NCI-H2227 (cell line): ENCODE measurements around the gene MUC3A.

Source experiments
- DNase-seq: peaks from one replicate; lab custom pipeline; 2025; ENCODE audit not compliant: unreplicated experiment; lab: John Stamatoyannopoulos, UW

The MUC3A gene

DNA sequence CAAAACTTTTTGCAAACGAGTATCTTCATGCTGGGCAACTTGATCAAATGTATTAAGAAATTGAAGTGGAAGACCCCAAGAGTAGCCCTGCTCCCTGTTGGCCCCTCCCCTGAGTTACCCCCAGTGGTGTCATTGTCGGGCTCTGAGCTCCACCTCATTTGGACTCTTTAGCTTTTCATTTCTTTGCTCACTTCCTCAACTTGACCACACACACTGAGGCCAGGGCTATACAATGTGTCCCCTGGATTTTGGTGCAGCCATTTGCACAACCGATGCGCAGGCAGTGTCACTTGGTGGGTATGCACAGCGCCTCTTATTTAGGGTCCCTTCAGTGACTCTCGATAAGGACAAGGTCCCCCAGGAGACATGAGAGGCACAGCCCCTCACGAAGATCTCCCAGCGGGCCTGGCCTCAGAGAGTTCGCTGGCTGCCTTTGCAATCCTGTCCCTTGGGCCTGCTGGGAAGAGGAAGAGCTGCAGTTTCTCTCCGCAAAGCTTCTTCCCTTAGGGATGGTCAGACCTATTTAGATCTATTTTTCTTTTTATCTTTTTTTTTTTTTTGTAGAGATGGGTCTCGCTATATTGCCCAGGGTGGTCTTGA is 2.5 kb upstream of the MUC3A start:
- no peak for DNase-seq

DNA sequence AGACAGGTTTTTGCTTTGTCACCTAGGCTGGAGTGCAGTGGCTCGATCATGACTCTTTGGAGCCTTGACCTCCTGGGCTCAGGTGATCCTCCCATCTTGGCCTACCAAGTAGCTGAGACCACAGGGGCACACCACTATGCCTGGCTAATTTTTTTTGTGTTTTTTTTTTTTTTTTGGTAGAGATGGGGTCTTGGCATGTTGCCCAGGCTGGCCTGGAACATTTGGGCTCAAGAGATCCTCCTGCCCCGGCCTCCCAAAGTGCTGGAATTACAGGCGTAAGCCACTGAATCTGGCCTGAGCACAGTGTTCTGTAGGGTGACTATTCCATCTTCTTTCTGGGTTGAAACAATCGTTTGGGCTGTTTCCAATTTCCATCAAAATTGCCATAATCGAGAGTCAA is 1.5 kb upstream of the MUC3A start:
- no peak for DNase-seq

DNA sequence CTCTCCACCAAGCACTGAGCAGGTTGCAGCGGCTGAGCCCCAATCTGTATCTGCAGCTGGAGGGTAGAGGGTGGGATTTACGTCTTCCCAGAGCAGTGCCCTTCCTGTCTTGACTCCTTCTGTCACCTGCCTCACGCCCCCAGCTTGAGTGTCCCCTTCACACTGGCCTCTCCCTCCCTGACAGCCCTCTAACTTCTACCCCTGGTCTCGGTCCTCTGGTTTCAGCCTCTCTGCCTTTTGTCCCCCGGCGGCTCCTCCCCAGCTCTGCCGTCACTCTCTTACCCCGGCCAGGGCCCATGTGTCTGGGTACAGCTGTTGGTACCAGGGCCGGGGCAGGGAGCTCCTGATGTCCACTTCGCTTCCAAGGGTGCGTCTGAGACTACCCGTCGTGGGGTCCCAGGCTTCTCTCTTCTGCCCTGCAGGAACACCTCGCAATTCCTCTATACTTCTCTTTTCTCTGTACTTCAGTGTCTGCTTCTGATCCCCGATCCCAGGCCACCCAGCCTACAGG is 654 bp downstream of the MUC3A start:
- no peak for DNase-seq

DNA sequence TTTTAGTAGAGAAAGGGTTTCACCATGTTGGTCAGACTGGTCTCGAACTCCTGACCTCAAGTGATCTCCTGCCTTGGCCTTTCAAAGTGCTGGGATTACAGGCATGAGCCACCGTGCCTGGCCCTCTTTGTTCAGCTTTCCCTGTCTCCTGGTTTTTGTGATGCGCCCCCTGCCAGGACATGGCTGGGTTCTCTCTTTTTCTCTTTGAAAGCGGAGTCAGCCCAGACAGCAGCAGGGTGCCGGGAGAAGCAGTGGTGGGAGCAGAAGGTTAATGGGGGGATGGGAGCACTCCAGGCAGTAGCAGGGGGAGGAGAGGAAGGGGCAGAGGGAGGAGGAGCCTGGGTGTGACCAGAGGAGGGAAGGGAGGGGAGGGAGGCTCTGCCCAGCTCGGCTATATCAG is 1.8 kb downstream of the MUC3A start:
- DNase-seq: no peak

DNA sequence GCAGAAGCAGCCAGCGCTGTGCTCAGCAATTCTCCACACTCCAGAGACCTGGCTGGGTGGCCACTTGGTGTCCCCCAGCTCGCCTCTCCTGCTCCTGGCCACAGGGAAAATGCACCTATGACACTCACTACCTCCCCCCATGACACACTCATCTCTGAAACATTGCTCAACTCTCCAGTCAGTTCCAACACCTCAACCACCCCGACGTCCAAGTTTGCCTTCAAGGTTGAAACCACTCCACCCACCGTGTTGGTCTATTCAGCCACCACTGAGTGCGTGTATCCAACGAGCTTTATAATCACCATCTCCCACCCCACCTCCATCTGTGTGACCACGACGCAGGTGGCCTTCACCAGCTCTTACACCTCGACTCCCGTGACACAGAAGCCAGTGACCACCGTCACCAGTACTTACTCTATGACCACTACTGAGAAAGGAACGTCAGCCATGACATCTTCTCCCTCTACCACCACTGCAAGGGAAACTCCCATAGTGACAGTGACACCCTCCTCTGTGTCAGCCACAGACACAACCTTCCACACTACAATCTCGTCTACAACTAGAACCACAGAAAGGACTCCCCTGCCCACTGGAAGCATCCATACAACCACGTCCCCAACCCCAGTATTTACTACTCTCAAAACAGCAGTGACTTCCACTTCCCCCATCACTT is 2.7 kb downstream of the MUC3A start:
- DNase-seq: no peak

DNA sequence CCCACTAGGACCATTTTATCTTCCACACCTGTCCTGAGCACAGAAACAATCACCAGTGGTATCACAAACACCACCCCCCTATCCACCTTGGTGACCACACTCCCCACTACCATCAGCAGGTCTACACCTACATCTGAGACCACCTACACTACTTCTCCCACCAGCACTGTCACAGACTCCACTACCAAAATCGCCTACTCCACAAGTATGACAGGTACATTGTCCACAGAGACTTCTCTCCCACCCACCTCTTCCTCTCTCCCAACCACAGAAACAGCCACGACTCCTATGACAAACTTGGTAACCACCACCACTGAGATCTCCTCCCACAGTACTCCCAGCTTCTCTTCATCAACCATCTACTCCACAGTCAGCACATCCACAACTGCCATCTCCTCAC is 3.3 kb downstream of the MUC3A start:
- no peak for DNase-seq

DNA sequence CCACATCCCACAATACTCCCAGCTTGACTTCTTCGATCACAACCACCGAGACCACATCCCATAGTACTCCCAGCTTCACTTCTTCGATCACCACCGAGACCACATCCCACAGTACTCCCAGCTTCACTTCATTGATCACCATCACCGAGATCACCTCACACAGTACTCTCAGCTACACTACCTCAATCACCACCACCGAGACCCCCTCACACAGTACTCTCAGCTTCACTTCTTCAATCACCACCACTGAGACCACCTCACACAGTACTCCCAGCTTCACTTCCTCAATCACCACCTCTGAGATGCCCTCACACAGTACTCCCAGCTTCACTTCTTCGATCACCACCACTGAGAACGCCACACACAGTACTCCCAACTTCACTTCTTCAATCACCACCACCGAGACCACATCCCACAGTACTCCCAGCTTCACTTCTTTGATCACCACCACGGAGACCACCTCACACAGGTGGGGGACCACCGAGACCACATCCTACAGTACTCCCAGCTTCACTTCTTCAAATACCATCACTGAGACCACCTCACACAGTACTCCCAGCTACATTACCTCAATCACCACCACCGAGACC is 8.6 kb downstream of the MUC3A start:
- DNase-seq: no peak

DNA sequence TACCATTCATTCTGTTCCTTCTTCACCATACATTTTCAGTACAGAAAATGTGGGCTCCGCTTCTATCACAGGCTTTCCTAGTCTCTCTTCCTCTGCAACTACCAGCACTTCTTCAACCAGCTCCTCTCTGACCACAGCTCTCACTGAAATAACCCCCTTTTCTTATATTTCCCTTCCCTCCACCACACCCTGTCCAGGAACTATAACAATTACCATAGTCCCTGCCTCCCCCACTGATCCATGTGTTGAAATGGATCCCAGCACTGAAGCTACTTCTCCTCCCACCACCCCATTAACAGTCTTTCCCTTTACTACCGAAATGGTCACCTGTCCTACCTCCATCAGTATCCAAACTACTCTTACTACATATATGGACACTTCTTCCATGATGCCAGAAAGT is 10.6 kb downstream of the MUC3A start:
- no peak for DNase-seq

DNA sequence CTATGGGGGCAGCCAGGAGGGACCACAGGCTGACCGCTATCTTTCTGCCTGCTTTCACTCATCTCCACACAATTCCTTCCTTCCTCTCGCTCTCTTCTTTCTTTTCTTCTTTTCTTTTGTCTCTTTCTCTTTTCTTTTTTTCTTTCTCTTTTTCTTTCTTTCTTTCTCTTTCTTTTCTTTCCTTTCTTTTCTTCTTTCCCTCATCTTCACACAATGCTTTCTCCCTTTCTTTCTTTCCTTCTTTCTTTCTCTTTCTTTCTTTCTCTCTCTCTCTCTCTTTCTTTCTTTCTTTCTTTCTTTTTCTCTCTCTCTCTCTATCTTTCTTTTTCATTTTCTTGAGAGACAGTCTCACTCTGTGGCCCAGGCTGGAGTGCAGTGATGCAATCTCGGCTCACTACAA is 13.2 kb downstream of the MUC3A start:
- DNase-seq: no peak

DNA sequence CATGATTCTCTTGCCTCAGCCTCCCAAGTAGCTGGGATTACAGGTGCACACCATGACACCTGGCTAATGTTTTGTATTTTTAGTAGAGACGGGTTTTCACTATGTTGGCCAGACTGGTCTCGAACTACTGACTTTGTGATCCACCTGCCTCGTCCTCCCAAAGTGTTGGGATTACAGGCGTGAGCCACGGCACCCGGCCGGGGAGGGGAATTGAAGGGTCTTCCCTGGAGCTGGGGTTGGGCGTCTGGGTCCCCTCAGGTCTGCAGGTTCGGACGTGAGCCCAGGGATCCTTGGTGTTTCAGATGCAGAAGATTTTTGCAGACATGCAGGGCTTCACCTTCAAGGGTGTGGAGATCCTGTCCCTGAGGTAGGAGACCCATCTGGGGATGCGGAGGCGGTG is 14.1 kb downstream of the MUC3A start:
- DNase-seq: no peak

DNA sequence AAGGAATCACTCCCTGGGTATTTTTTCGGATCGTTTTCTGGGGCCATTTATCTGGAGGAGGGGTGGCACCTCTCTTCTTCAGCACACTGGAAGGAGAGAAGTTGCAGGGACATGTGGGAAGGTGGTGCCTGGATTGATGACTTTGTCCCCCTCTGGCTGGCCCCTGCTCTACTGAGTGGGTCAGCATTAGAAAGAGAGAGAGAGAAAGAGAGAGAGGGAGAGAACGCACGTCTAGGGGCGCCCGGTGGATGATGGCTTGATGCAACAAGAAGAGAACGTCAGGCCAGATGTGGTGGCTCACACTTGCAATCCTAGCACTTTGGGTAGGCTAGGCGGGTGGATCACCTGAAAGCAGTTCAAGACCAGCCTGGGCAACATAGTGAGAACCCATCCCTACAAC is 14.5 kb downstream of the MUC3A start:
- no peak for DNase-seq

DNA sequence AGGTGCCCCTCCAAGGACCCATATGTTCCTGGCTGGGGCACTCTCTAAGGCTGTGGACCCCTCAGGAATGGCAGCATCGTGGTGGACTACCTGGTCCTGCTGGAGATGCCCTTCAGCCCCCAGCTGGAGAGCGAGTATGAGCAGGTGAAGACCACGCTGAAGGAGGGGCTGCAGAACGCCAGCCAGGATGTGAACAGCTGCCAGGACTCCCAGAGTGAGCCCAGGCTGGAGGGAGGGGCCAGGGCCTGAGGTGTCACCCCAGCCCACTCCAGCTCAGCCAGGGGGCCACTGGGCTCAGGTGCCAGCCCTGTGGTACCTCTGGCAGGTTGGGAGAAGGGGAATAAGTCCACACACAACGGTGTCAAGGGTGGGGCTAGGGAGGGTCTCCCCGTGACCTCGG is 15.3 kb downstream of the MUC3A start:
- no peak for DNase-seq

DNA sequence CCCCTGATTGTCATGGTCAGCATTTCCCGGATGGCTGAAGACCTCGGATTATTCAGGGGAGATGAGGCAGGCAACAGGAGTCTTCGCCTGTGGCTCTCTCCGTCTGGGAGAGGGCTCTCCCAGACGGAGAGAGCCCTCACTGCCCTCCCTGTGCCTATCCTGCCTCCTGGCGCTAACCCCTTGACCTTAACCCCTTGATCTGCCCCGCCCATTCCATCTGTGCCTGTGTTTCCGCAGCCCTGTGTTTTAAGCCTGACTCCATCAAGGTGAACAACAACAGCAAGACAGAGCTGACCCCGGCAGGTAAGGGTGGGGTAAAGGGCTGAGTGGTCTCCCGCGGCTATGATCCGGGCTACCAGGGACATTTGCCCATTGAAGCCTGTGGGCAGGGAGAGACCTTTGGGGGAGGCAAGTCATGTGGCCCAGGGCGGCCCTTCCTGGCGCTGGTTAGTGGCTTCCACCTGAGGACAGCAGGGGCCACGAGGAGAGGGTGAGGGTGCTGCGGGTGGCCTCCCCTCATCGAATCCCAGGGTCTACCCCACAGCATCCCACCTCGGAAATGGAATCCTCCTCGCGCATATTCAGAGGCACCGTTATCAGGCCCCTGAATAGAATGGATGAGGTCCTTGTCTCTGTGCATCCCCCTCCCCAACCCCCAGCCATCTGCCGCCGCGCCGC is 15.8 kb downstream of the MUC3A start:
- DNase-seq: no peak

DNA sequence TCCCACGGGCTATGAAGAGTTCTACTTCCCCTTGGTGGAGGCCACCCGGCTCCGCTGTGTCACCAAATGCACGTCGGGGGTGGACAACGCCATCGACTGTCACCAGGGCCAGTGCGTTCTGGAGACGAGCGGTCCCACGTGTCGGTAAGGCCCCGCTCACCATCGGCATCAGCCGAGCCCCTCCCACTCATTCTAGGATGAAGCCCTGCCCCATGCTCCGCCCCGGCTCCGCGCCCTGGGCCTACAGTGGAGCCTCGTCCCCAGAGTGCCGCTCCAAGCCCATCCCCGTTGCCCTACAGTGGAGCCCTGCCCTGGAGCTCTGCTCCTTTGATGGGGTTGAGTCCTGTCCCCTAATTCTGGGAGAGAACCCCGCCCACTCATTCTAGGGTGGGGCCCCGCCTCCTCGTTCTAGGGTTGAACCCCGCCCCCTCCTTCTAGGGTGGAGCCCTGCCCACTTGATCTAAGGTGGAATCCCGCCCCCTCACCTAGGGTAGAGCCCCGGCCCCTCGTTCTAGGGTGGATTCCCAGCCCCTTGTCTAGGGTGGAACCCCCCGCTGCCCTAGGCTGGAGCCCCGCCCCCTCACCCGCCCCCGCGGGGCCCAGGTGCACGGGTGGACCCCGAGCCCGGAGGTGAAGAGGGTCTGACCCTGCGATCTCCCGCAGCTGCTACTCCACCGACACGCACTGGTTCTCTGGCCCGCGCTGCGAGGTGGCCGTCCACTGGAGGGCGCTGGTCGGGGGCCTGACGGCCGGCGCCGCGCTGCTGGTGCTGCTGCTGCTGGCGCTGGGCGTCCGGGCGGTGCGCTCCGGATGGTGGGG is 16.6 kb downstream of the MUC3A start:
- DNase-seq: no peak

DNA sequence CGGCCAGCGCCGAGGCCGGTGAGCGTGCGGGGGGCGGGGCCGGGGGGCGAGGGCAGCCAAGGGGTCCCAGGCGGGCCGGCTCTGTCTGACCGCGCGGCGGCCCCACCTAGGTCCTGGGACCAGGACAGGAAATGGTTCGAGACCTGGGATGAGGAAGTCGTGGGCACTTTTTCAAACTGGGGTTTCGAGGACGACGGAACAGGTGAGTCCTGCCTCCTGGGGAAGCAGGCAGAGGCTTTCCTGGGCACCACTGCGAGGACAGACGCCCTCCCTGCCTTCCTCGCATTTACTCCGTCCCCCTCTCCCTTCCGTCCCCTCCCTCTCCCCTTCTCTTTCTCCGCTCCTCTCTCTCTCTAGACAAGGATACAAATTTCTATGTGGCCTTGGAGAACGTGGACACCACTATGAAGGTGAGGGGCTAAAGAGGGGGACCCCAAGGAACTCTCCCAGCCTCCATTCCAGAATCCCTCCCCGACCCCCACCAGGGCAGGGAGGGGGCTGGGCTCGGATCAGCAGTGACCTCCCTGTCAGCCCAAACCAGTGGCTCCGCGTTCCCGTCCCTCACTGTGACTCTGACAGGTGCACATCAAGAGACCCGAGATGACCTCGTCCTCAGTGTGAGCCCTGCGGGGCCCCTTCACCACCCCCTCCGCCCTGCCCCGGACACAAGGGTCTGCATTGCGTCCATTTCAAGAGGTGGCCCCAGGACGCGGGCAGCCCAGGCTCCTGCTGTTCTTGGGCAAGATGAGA is 17.4 kb downstream of the MUC3A start:
- DNase-seq: no peak

DNA sequence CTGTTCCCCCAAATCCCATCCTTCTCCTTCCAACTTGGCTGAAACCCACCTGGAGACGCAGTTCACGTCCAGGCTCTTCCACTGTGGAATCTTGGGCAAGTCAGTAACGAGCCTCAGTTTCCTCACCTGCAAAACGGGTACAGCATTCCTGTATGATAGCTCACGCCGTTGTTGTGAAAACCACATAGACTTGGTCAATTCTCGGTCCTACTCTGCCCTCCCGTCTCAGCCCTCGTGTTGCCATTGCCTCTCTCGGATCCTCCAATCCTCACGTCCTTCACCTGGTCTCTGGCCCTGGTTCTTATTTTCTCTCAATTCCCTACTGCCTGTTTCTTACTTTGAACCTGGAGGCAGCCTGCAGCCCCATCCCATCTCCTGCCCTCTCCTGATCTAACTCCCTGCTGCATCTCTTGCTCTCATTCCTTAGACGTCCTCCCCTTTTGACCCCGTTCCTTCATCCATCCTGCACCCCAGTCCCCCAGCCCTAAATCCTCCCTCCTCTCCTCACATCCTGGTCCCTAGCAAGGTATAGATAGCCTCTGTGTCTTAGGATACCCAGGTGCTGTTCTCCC is 18.0 kb downstream of the MUC3A start:
- DNase-seq: no peak

DNA sequence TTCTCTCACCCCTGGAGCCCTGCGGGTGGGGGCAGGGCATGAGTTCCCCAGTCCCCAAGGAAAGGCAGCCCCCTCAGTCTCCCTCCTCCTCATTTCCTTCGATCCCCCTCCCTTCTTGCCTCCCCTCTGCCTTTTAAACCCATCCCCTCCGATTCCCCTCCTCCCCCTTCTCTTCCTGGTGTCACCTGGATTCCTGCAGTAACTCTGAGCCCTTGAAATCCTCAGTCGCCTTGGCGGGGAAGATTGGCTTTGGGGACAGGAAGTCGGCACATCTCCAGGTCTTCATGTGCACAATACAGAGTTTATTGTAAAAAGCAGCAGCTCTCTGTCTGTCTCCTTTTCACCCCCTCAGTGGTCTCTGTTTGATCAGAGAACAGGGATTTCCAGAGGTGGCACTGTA is 18.7 kb downstream of the MUC3A start:
- DNase-seq: no peak

DNA sequence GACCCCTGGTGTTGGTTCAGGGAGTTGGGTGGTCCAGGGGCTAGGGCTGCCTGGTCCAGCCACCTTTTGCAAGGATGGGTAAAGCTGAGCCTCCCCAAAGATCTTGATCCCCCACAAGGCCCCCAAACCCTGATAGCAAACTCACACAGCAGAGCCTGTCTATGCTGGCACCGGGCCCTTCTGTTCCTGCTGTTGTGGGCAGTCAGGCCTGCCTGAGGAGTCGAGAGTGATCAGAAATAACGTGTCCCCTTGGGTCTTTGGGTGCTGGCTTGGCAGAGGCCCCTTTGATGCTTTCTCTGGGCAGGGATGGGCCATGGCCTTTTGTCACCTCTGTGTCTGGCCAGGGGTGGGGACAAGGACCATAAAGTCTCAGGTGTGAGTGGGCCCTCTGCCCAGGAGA is 19.3 kb downstream of the MUC3A start:
- no peak for DNase-seq

DNA sequence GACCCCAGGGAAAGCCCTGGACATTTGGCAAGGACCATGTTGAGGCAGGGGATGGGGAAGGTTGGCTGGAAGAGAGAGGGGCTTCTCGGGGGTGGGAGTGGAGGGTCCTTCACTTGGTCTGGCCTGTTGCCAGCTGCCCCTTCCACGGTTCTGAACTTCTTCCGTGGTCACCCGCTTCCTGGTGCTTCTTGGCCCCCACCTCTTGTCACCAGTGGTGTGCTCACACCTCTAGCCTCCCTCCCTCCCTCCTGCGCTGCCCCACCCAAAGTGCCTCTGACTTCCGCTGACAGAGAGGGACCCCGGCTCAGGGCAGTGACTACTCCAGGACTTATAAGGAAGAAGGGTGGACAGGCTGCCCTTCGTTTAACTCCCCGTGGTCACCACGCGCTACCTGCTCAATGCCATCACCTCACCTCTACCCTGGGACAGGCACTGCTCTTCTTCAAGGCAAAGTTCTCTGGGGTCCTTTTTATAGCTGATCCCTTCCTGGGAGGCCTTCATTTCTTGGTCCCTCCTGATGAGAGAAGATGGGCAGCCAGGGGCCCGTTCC is 19.8 kb downstream of the MUC3A start, which contains the start of gene MUC12:
Gene MUC12, plus strand, starts transcription at position 500 of the 550 bp plus-strand sequence. CDS start 58 bp downstream, outside the sequence.
- DNase-seq: no peak
